H1 (cell line): Measurements from ENCODE around the gene MPST. TPM values are rescaled to one million over a fixed set of nuclear protein-coding genes. Genes with fewer than 3 reads are reported as not detected.

ENCODE experiments used
- CHD2 ChIP-seq: IDR thresholded peaks from 2 replicates; pipeline ENCODE4 v1.6.1; 2012; ENCODE audit warnings: low read length, improper control_type of control experiment
- GTF2F1 ChIP-seq: IDR thresholded peaks from 2 replicates; pipeline ENCODE4 v1.6.1; 2012; ENCODE audit warnings: low read depth, low read length, improper control_type of control experiment, borderline replicate concordance
- KDM4A ChIP-seq: IDR thresholded peaks from one replicate; pipeline ENCODE4 v1.7.1; 2012; ENCODE audit warnings: low read depth, mild to moderate bottlenecking, moderate library complexity, low read length, inconsistent platforms; ENCODE audit not compliant: severe bottlenecking
- RXRA ChIP-seq: IDR thresholded peaks from 2 replicates; pipeline ENCODE4 v1.6.1; 2011; ENCODE audit warnings: low read depth, mild to moderate bottlenecking, low read length, moderate library complexity; ENCODE audit not compliant: insufficient read depth
- SAP30 ChIP-seq: fragments of 300-600 bp; sonication (generic); IDR thresholded peaks from 2 replicates; pipeline ENCODE4 v1.7.1; 2012; ENCODE audit warnings: low read length, moderate library complexity, mild to moderate bottlenecking, inconsistent platforms; ENCODE audit not compliant: insufficient read depth, insufficient replicate concordance
- polyA plus RNA-seq, 7 experiments: library from polyadenylated mRNA; depleted of rRNA in 3 of 7; stranded (reverse) in 5 of 7; unstranded in 2 of 7; fragments of >200 nt in 5 of 7; fragments of 200-250 nt in 2 of 7; gene quantifications; 1 replicate in 5 of 7; 2 replicates in 1 of 7; 4 replicates in 1 of 7; pipeline versions ENCODE4 v1.2.1 to v1.2.3, GENCODE V29; 2011 to 2013; ENCODE audit warnings: missing spikeins in 2 of 7, mixed read lengths in 2 of 7
- total RNA-seq: library from RNA; stranded (reverse); fragmentation: NEBNext Ultra II Directional; extraction: Animal tissue kit (Norgen Biotek cat#: 25700); gene quantifications from 2 replicates; pipeline ENCODE4 v1.2.1, GENCODE V29; 2021

MPST gene
- total and polyA plus RNA-seq, 2 of the 8 experiments (the other 6 are each of a cell fraction or from before 2014, with no cell fraction given): 86.0 to 124 TPM

GRCh38 chr22:36981247-36981775 lies 38.2 kb upstream of the MPST start (continued):
- TF ChIP-seq RXRA: no peak
- TF ChIP-seq KDM4A: no peak
- no peak for TF ChIP-seq GTF2F1
- no peak for TF ChIP-seq SAP30
- no peak for TF ChIP-seq CHD2
